ELF-1 (cell line): ENCODE data around the gene PLCL2.

Experiments used
- DNase-seq: peaks from one replicate; pipeline ENCODE4 v3.0.0-alpha.2; 2016; ENCODE audit warnings: low read depth, low spot score

Gene PLCL2

GRCh38 chr3:16890597-16891333 is 6.0 kb downstream of the PLCL2 start:
- peak; percentile 17 for DNase-seq

DNA sequence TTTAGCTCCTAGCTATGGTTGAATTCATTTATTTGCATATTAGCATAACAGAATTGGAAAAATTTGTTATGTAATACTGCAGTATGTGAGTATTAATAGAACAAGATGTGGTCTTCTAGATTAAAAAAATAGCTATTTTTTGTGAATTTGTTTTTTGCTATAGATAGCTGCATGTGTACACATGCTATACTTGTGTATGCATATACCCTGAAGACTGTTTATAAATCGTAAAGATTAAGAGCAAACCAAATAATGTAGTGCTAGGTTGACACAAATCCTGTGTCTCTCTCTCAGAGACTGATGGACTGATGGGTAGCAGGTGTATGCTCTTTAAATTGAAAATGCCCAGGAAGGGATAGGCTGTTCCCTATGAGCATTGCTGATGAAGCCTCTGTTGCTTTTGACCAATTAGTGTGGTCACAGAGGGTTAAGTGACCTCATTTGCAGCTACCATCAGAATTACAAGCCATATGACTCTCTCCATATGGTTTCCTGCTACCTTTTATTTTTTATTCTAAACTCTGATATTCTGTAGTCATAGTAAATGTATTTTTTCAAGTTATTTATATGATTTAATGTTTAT is 9.0 kb downstream of the PLCL2 start:
- no peak for DNase-seq

- DNase-seq = no peak
Measured at GRCh38 chr3:16896094-16896627, 11.4 kb downstream of the PLCL2 start.

DNA sequence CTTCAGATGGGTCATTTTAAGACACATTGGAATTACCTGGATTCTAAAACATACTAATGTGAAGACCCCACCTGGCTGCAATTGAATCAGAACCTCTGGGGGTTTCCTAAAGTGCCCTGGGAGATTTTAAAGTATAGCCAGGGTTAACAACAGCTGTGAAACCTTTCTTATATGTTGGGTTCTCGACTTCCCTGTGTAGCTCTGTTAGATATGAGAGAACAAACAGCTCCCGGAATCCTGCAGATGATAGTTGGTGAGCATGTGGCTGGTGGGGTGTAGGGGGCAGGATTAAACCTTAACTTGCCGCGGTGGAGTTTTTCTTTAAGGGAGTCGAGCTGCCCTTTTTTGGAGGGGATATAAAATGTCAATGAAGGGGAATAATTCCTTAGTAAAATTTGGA is 12.1 kb downstream of the PLCL2 start:
- no peak for DNase-seq

DNA sequence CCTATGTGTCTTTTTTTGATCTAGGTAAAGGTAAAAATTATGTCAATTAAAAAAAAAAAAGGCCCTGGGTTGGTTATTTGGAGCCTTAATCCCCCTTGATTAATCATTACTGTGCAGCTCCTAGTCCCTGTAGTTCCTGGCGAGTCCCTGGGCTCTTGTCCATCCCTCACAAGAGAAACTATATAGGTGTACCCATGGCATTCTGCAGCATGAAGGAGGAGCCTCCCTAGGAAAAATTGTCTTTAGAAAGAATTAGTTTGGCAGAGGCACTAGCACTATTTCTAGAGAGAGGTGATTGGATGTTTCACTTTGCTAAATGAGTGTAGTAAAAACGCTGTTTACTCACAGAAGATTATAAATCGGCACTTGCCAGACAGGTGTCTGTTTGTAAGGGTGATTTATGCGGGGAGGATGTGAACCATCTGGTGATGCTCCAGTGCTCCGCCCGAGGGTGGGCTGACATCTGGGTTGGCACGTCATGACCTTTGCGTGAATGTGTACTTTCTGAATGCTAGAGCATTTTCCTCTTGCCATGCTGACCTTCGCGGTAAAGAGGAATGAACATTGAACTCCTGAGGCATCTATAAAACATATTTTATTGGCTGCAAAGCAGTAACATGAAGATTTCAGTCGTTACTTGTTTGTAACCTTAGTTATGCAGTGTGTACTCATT is 12.6 kb downstream of the PLCL2 start:
- no peak for DNase-seq

DNA sequence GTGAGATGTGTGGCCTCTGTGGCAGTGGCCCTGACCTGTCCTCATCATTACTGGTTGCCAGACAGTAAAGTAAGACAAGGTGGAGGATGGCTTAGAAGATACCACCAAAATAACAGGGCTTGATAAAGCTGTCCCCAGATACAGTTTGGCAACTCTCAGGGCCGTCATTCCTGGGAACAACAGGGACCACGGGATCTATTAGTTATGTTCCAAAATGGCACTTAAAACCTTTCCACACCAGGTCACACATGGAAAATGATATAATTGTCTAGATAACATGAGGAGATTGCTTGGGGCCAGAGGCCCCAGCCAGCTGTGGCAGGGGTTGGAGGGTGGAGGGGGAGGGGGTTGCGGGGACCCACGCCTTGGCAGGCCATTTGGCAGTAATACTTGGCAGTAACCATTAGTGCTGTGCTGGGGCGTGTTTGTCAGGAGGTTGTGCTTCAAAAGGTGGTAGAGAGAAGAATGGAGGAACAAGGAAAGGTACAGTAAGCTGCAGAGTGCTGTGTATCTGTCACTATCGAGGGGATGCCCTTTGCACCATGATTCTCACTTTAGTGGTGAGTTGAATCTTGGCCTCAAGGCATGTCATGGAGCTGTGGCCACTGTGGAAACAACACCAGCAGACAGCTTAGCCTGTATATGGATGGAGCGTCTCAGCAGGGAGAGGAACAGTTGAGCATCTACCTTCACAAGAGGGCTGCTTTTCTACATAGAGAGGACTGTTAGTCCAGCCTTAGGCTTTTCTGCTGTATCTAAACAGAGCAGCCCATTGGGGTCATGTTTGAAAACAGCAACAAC is 14.0 kb downstream of the PLCL2 start:
- no peak for DNase-seq

- no peak for DNase-seq
Measured at GRCh38 chr3:16899919-16900318, 15.2 kb downstream of the PLCL2 start.

DNA sequence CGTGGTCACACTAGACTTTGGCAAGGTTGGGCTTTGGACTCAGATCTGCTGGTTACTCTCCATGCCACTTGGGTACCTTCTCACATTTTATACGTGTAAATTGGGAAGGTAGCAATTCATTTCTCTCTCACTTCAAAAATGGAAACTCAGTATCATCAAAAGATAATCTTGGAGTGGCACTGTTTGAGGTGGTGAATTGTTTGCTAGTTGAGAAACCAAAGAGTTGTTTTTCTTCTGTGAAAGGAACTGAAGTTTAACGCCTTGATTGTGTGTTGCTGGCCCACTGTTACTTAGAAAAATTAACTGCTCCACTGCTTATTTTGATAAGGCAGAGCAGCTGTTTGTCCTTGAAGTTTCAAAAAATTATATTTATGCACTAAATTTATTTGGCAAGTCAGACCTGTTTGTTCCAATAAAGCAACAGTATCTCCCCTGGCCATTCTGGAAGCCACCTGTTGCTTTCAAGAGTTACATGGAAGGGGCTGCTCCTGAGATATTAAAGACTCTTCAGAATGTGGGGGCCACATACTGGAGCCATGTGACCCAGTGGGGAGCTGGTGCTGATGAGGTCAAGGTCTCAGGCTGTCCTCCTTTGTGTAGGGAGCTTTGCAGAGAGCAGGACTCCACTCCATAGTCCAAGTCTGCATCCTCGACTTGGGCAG is 16.2 kb downstream of the PLCL2 start:
- no peak for DNase-seq

DNA sequence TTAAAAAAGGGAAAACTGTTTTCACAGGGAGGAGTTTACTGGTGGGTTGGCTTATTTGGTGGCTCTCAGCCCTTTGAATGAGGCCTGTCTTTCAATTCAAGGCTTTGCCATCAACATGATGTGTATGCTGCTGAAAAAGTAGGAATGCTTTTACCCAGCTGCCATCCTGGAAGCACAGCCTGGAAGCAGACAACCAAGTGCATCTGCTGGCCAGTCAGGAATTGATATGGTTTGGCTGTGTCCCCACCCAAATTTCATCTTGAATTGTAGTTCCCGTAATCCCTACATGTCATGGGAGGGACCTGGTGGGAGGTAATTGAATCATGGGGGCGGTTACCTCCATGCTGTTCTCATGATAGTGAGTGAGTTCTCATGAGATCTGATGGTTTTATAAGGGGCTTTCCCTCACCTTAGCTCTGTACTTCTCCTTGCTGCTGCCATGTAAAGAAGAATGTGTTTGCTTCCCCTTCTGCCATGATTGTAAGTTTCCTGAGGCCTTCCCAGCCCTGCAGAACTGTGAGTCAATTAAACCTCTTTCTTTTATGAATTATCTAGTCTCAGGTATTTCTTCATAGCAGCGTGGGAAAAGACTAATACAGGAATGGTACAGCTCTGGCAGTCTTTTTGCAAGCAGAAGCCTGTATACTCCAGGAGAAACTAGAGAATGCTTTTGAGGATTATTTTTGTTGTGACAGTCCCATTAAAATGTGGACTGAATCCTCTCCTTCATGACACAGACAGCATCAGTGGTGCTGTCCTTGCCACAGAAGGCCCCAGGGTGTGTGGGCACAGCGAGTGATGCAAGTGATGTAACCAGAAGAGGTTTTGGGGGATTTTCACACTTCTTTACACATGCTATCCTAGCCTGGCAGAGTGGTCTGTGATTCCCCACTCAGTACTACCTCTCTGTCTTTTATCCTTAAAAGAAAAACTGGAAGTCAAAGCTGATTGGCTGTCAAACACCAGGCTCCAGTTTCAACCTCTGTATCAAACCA is 20.0 kb downstream of the PLCL2 start:
- DNase-seq = no peak

GRCh38 chr3:16905704-16906103 is 20.9 kb downstream of the PLCL2 start:
- DNase-seq = no peak

GRCh38 chr3:16906682-16907081 is 21.9 kb downstream of the PLCL2 start:
- no peak for DNase-seq

DNA sequence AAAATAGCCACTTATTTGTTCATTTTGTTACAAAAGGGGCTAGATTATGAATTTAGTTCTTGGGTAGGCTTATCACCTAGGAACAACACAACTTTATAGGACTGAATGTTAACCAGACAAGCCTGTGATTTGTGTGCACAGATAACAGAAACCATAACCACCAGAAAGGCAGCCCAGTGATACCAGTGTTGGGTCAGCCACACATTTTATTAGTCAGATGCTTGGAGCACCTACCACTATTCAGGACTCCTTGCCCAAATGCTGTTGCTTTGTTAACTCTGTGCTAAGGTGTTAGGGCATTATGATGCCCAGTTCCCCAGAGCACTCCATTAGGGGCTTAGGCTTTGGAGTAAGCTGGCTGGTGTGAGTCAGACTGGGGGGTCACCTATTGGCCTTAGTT is 22.5 kb downstream of the PLCL2 start:
- DNase-seq = no peak

DNA sequence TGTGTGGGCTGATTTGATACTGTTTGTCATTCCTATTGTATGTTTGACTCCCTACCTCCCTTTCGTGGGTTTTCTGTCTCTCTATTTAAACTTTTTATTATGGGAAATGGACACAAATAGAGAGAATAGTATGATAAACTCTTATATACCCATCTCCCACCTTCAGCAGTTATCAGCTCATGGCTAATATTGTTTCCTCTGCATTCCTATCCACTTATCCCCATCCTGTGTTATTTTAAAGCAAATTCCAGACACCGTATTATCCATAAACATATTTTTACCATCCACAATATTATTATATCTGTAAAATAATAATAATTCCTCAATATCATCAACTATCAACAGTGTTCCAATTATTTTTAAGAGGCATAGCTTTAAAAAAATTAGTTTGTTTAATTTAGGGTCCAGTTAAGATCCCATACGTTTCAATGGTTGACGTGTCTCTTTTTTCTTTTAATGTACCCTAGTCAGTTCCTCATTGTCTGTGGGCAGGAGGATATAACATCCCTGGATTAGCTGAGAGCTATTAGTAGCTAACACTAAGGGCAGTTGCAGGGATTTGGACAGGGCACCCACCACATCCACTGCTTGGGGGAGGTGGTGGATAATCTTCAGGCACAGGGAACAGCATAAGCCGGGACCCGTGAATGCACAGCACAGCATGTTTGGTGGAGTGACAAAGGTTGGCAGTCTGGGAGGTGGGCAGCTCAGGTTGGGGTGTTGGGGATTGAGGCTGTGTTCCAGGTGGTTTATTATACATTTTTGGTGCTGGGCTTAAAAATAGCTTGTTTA is 23.5 kb downstream of the PLCL2 start:
- no peak for DNase-seq

DNA sequence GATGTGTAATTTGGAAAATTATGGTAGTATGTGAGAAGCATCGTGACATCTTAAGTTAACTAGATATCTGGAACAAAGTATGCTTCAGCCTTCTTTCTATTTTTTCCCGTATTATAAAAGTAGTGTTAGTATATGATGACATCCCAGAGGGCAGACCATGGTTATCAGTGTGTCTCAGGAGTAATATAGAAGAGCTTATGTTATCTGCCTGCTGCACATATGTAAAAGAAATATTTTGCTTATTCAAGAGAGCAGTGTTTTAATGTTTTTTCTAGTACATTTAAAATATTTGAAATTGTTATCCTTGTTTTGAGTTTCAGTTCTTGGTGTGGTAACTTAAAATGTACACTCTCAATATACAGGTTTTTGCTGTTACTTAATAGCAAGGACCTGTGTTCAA is 24.1 kb downstream of the PLCL2 start:
- DNase-seq = no peak

GRCh38 chr3:16909802-16910201 is 25.0 kb downstream of the PLCL2 start:
- no peak for DNase-seq

GRCh38 chr3:16910207-16910606 is 25.5 kb downstream of the PLCL2 start:
- DNase-seq = no peak

DNA sequence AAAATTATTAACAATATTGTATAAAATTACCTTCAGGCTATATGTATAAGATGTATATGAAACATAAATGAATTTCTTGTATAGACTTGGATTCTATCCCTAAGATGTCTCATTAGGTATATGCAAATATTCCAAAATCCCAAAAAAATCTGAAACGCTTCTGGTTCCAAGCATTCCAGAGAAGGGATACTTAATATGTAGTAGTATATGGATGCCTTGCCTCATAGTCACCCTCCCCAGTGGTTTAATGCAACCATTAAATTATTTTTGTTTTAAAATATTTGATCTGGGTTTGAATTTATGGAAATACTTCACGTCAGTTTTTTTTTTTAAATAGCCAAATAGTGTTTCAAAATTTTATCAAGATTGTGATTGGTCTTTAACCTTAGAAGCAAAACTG is 27.2 kb downstream of the PLCL2 start:
- DNase-seq = no peak

DNA sequence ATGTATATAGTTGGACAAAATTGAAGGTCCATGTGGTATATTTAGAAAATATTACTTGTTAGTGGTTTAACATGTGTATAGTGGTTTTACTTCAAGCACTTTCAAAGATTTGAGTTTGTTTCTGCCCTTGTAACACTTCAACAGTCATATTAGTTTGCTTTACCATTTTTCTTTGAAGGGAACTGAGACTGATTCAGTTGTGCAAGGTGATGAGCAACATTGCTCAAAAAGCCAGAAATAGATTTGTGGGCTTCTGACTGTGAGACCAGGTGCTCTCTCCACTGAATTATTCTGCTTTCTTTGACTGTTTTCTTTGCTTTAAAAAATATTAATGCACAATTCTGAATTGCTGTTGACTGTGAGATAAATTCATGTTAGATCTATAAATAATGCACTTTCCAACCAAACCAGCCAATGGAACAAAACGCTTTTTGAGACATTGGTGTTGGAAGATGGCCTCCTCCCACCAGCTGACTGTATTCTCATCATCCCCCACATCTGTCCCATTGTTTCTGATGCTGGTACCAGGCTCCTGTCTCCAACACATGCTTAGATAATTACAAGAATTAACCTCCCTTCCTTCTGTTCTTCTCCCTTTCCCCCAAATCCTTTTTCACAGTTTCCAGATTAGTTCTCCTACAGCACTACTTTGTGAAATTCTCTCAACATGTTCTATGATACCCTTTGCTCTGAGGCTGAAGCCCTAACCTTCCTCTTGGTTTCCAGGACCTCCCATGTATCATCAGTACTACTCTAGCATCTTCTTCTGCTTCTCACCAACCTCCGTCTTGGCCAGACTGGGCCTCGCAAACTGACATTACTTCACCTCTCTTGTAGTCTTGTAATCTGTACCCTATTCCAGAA is 27.9 kb downstream of the PLCL2 start:
- no peak for DNase-seq

DNA sequence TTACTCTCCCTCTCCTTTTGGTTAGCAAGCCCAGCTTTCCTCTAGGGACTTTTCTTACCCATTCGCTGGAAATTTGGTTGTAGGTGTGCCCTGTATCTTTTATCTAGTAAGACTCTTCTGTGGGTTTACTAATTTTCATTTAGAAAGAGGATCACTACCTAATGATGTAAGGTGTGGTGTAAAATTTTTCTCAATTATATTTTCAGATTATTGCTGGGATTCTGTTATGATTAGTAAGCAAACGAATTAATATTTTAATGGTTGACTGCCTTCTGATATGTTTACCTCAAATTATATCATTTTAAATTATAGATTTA is 28.5 kb downstream of the PLCL2 start:
- no peak for DNase-seq
